WI38 (cell line): ENCODE data around the gene NFS1.

Experiments used
- H3K4me3 ChIP-seq: 2 replicates; pipeline ENCODE4 v1.5.1; 2011; ENCODE audit warnings: low read depth, mild to moderate bottlenecking, control low read depth, low read length
- TF ChIP-seq, protein P1 (sequence below): IDR thresholded peaks from 2 replicates; pipeline ENCODE4 v1.5.1; 2012; ENCODE audit warnings: low read depth, mild to moderate bottlenecking, control low read depth, low read length

NFS1 gene

DNA sequence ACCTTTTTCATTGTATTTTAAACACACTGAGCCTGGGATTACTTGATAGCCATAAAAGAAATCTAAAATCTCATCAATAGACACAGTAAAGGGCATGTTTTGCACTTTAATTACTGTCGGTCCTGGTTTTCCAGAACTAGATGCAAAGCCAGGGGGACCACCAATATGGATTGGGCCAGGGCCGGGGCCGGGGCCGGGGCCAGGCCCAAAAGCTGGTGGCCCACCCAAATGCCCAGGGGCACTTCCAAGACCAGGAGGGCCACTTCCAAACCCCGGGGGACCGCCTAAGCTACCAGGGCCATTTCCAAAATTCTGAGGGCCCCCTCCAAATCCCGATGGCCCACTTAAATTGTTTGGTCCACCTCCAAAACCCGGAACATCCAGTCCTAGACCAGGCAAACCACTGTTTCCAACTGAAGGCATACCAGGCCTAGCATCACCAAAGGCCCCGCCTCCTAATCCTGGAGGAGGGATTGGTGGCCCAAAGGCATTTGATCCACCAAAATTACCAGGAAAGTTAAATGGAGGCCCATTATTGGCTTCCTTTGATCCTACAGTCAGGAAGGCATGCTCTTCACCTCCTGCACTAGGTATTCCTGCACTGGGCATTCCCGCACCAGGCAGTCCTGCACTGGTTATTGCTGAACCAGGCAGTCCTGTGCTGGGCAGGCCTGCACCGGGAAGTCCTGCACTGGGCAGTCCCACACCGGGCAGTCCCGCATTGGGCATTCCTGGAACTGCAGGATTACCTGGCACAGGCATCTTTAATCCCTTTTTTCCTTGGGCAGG, 46.3 kb downstream of the NFS1 start:
- H3K4me3 ChIP-seq, result no peak overlapping the region
- TF ChIP-seq, protein P1, sequence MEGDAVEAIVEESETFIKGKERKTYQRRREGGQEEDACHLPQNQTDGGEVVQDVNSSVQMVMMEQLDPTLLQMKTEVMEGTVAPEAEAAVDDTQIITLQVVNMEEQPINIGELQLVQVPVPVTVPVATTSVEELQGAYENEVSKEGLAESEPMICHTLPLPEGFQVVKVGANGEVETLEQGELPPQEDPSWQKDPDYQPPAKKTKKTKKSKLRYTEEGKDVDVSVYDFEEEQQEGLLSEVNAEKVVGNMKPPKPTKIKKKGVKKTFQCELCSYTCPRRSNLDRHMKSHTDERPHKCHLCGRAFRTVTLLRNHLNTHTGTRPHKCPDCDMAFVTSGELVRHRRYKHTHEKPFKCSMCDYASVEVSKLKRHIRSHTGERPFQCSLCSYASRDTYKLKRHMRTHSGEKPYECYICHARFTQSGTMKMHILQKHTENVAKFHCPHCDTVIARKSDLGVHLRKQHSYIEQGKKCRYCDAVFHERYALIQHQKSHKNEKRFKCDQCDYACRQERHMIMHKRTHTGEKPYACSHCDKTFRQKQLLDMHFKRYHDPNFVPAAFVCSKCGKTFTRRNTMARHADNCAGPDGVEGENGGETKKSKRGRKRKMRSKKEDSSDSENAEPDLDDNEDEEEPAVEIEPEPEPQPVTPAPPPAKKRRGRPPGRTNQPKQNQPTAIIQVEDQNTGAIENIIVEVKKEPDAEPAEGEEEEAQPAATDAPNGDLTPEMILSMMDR, result no peak

DNA sequence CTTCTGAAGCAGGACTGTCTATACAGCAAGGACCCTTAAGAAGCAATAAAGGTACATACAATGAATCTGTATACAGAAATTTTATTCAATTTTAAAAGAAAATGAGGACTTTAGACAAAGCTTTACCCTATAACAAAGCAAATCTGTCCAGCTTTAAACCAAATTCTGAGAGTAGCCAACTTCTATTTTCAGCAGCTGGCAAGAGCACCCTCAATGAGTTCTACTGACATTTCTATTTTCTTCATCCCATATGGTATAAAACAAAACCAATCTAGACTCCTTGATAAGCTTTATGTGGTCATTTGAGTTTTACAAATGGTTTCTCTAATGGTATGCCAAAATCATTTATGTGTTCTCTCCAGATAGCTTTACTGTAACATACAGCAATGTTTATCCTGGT, 47.2 kb downstream of the NFS1 start:
- TF ChIP-seq, protein P1, result no peak
- no peak overlapping the region for H3K4me3 ChIP-seq

DNA sequence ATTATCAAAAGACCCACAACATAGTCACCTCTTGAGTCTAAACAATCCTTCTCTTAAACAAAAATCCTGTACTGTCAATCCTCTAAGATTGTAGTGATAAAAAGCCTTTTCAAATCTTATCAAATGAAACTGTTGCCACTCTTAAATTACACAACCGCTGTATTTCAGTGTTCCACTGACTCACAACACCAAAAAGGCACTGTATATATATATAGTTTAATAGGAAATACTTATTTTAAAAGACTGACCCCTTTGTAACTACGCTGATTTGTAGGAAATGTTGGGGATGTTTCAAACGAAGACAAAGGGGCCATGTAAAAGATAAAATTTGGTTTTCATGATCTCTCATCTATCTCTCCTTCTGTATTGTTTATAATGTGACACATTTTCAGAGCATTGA, 48.5 kb downstream of the NFS1 start:
- no peak overlapping the region for H3K4me3 ChIP-seq
- TF ChIP-seq, protein P1, result no peak

DNA sequence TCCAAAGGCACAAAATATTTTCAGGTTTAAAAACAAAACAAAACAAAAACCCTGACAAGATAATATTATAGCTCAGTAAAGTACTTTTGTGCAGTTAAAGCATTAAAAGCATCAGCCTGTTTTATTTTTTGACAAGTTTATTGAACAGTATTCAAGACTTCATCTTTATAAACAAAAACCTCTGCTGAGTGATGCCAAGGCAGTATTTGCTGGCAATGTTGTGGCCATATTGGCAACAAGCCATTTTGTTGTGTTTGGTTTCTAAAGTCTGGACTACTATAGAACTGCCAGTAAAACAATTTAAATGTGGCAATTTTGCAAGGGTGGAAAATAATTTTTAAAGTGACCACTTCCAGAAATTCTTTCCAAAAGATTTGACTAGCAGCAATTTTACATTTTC, 50.3 kb downstream of the NFS1 start:
- TF ChIP-seq, protein P1, result no peak
- H3K4me3 ChIP-seq, result no peak overlapping the region

DNA sequence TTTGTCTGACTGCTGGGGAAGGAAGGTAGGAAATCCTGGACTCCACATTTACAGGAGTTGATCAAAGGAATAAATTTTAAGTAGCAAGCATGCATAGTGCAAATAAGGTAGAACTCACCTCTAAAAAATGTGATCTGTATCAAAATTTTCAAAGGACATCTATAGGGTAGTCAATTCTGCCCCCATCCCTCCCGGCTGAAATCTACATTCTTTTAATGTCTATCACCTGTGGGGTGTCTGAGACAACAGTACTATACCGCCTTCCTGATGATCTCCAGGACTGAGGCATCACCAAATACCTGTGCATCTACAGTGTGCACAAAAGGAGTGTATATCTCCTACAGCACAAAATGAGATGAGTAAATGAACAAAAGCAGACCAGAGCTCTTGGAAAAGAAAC, 54.3 kb downstream of the NFS1 start:
- TF ChIP-seq, protein P1, result no peak
- H3K4me3 ChIP-seq, result no peak overlapping the region

DNA sequence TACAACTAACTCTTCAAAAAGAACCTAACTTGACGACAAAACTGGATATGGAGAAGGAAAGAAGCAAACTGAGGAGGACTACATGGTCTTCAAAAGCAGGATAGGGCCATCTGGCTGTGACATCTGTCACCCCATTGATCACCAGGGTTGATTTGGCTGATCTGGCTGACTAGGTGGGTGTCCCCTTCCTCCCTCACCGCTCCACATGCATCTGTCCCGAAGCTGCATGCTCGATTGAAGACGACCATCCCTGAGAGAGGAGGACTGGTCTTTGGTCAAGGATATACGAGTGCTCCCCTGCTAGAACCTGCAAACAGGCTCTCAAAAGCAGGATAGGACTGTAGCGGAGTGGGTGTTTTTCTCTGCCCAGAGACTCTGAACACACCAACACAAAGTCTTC, 56.1 kb downstream of the NFS1 start:
- H3K4me3 ChIP-seq, result no peak overlapping the region
- TF ChIP-seq, protein P1, result no peak

DNA sequence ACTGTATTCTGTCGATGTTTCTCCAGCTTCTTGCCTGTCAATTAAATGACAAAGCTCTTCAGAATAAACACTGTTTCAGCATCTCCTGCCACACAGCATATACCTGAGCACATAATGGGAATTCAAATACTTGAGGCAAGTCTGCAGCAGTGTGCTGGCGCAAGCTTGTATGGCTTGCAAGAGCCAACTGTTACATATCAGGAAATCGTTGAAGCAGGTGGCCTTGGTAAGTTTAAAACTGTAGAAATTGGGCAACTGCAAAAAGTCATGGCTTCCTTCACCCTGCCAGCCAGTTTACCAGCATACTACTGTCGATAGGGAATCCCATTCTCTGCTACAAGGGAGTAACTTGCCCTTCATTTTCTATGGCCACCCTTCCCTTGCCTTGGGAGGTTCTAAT, 57.4 kb downstream of the NFS1 start:
- TF ChIP-seq, protein P1, result no peak

More for the DNA sequence above, 57.4 kb downstream of the NFS1 start:
- H3K4me3 ChIP-seq, result no peak overlapping the region
